A549 (cell line): ENCODE results near the gene UBAP2L. TPM values are rescaled to one million over a fixed set of nuclear protein-coding genes. Genes with fewer than 3 reads are reported as not detected.

Experiments
- ATAC-seq, 2 experiments: fragments of 200-7000 bp in 1 of 2; fragments of >200 bp in 1 of 2; cut with Nextera tagmentation in 1 of 2; cut with Tn5 transposase in 1 of 2; 3 replicates each; pipeline versions ENCODE4 v1.8.0 to v1.9.1; 2018 to 2020; ENCODE audit warnings: mild to moderate bottlenecking in 1 of 2, moderate library complexity in 1 of 2
- CTCF ChIA-PET: fragments of 300-600 bp; sonication (Branson Sonifier 250); formaldehyde crosslinking; extraction: SDS; loops from one replicate; lab custom pipeline; 2021; ENCODE audit warnings: antibody characterized with exemption, inconsistent platforms; lab: Yijun Ruan, JAX
- POLR2A ChIA-PET: fragments of 350-600 bp; formaldehyde crosslinking; extraction: SDS; loops from one replicate; lab custom pipeline; 2021; ENCODE audit warnings: antibody characterized with exemption, inconsistent platforms; lab: Yijun Ruan, JAX
- DNase-seq, 2 experiments: peaks; one replicate each; pipeline versions ENCODE4 v3.0.0 to v3.0.0-alpha.2; 2011 to 2016; ENCODE audit warnings: low read depth in 1 of 2, low spot score in 1 of 2
- FAIRE-seq: peaks from 2 replicates; lab custom pipeline; 2011; peaks lifted over from hg19 to GRCh38; lab: Jason Lieb, UNC
- H3K27ac ChIP-seq, 2 experiments: fragments of >200 bp; sonication (Bioruptor Twin); formaldehyde crosslinking; 3 replicates each; pipeline ENCODE4 v1.5.1; 2016 to 2017
- H3K4me1 ChIP-seq: fragments of >200 bp; sonication (Bioruptor Twin); formaldehyde crosslinking; 3 replicates; pipeline ENCODE4 v1.6.1; 2016
- H3K4me2 ChIP-seq: fragments of >200 bp; sonication (Bioruptor Twin); formaldehyde crosslinking; 3 replicates; pipeline ENCODE4 v1.6.1; 2016
- H3K4me3 ChIP-seq: fragments of >200 bp; sonication (Bioruptor Twin); formaldehyde crosslinking; 3 replicates; pipeline ENCODE4 v1.5.1; 2016
- H3K9me3 ChIP-seq: fragments of >200 bp; sonication (Bioruptor Twin); formaldehyde crosslinking; 3 replicates; pipeline ENCODE4 v1.6.1; 2016
- CHD2 ChIP-seq: fragments of 150-350 bp; IDR thresholded peaks from 2 replicates; pipeline ENCODE4 v1.6.1; 2014; ENCODE audit warnings: low read length; ENCODE audit not compliant: partially characterized antibody
- CHD4 ChIP-seq: fragments of 200-600 bp; sonication (generic); IDR thresholded peaks from 2 replicates; pipeline ENCODE4 v1.6.1; 2016; ENCODE audit warnings: antibody characterized with exemption, mild to moderate bottlenecking, borderline replicate concordance
- FOSB ChIP-seq: fragments of 250-450 bp; sonication (Bioruptor Pico); IDR thresholded peaks from 2 replicates; pipeline ENCODE4 v1.5.0; 2020; ENCODE audit warnings: mild to moderate bottlenecking, moderate library complexity
- FOSL2 ChIP-seq, 2 experiments: fragments of 450-650 bp in 1 of 2; fragments of >200 bp in 1 of 2; sonication (Bioruptor Twin) in 1 of 2; formaldehyde crosslinking; IDR thresholded peaks; 2 replicates each; pipeline versions ENCODE4 v1.5.0 to v1.6.1; 2016 to 2020; ENCODE audit warnings: mild to moderate bottlenecking in 1 of 2, moderate library complexity in 1 of 2
- FOXS1 ChIP-seq: fragments of 250-450 bp; sonication (Bioruptor Pico); IDR thresholded peaks from 2 replicates; pipeline ENCODE4 v1.5.0; 2020; ENCODE audit warnings: mild to moderate bottlenecking, moderate library complexity
- HEYL ChIP-seq: fragments of 250-450 bp; sonication (Bioruptor Pico); IDR thresholded peaks from 2 replicates; pipeline ENCODE4 v1.8.0; 2021; ENCODE audit warnings: mild to moderate bottlenecking, moderate library complexity
- HOXA7 ChIP-seq: fragments of 250-450 bp; sonication (Bioruptor Pico); IDR thresholded peaks from 2 replicates; pipeline ENCODE4 v1.5.0; 2020; ENCODE audit warnings: mild to moderate bottlenecking, moderate library complexity
- JUN ChIP-seq, 2 experiments: fragments of >200 bp; sonication (Bioruptor Twin); formaldehyde crosslinking; IDR thresholded peaks; 2 replicates in 1 of 2; 3 replicates in 1 of 2; pipeline ENCODE4 v1.6.1; 2016 to 2017
- JUNB ChIP-seq: fragments of >200 bp; sonication (Bioruptor Twin); formaldehyde crosslinking; IDR thresholded peaks from 2 replicates; pipeline ENCODE4 v1.6.1; 2016
- KDM5A ChIP-seq: fragments of 200-600 bp; sonication (generic); IDR thresholded peaks from 2 replicates; pipeline ENCODE4 v1.6.1; 2016; ENCODE audit warnings: antibody characterized with exemption, mild to moderate bottlenecking
- MAFK ChIP-seq: fragments of 450-650 bp; IDR thresholded peaks from 2 replicates; pipeline ENCODE4 v1.6.1; 2014; ENCODE audit not compliant: partially characterized antibody
- MAZ ChIP-seq: fragments of 150-350 bp; IDR thresholded peaks from 2 replicates; pipeline ENCODE4 v1.6.1; 2014; ENCODE audit warnings: antibody characterized with exemption, low read depth, low read length, borderline replicate concordance
- NPAS2 ChIP-seq: fragments of 250-450 bp; sonication (Bioruptor Pico); IDR thresholded peaks from 2 replicates; pipeline ENCODE4 v1.8.0; 2022; ENCODE audit warnings: mild to moderate bottlenecking, moderate library complexity, borderline replicate concordance
- NR3C1 ChIP-seq: fragments of >200 bp; sonication (Bioruptor Twin); formaldehyde crosslinking; IDR thresholded peaks from 3 replicates; pipeline ENCODE4 v1.6.1; 2017
- RFX5 ChIP-seq: fragments of 450-650 bp; IDR thresholded peaks from 2 replicates; pipeline ENCODE4 v1.7.1; 2014; ENCODE audit warnings: antibody characterized with exemption, mild to moderate bottlenecking, moderate library complexity
- TP53 ChIP-seq: fragments of 250-450 bp; sonication (Bioruptor Pico); IDR thresholded peaks from 2 replicates; pipeline ENCODE4 v1.5.0; 2021; ENCODE audit warnings: mild to moderate bottlenecking, moderate library complexity
- WGBS: methylation state at CpG from one replicate; pipeline ENCODE4 v1.1.6; 2017; ENCODE audit errors: missing lambda C conversion rate; 5-methylcytosine and 5-hydroxymethylcytosine counted together
- polyA plus RNA-seq, 4 experiments: library from polyadenylated mRNA; depleted of rRNA in 3 of 4; stranded (reverse); fragments of >200 nt; fragmentation: RNase III in 1 of 4; extraction: RNeasy Plus Mini Kit Qiagen cat#74134 plus additional on column Dnase treatment in 1 of 4; gene quantifications; 2 replicates in 3 of 4; 3 replicates in 1 of 4; pipeline ENCODE4 v1.2.3, GENCODE V29; 2011 to 2017
- TF ChIP-seq, protein P1 (sequence below): fragments of 250-450 bp; sonication (Bioruptor Pico); IDR thresholded peaks from 2 replicates; pipeline ENCODE4 v1.5.0; 2021; ENCODE audit warnings: mild to moderate bottlenecking, moderate library complexity, borderline replicate concordance
- TF ChIP-seq, protein P2 (sequence below): fragments of >200 bp; sonication (Bioruptor Twin); formaldehyde crosslinking; IDR thresholded peaks from 3 replicates; pipeline ENCODE4 v1.6.1; 2016
- TF ChIP-seq, protein P3 (sequence below): IDR thresholded peaks from 2 replicates; pipeline ENCODE4 v1.6.1; 2012; ENCODE audit warnings: low read depth, borderline replicate concordance
- TF ChIP-seq, protein P4 (sequence below): fragments of 200-600 bp; sonication (generic); IDR thresholded peaks from 2 replicates; pipeline ENCODE4 v1.6.1; 2016; ENCODE audit warnings: antibody characterized with exemption, mild to moderate bottlenecking, moderate library complexity
- TF ChIP-seq, protein P5 (sequence below): IDR thresholded peaks from 2 replicates; pipeline ENCODE4 v1.6.1; 2012

UBAP2L gene
- polyA plus RNA-seq, 2 of the 4 experiments (the other 2 are of a cell fraction): 169 TPM

DNA sequence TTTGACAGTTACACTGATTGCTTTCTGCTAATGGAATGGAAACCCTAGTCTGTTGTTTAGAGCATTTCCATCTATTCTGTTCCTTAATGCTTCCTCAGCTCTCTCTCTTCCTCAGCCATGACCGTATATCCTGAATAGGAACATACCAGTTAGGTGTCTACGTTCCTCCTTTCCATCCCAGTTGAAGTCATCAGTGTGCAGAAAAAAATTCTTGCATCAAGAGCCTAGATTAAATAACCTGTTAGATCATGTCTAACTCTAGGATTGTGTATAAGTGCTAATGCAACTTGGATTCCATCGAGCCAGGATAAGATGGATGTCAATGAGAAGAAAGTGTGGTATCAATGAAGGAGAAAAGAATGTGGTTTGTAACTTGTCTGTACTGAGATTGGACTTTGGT is 18.7 kb downstream of the UBAP2L start:
- CTCF ChIA-PET: interaction anchor here (0.5 to 1.7 kb wide), 4 partner anchors 9 to 85 kb away, joined by 3 read pairs; no protein-coding TSS in a partner anchor

DNA sequence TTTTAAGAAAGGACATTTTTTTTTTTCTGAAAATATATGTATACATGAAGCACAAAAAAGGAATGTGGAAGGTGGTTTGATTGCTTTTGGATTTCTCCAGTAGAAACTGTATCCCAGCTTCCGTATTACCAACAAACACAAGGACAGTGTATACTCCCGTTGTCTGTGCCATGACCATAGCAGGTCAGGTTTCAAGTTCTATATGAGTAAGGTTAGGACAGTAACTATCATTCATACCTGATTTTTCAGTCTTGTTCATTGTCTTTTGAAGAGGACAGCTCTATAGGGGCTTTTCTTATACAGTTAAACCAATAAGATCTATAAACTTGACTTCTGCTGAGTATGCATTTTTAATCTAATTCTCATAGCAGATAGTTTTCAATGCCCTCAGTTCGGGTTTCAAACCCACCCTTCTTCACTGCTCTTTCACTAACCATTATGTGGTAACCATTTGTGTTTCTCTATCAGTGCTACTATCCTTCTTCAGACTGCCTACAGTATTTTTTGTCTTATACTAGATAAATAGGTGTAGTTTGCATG is 19.6 kb downstream of the UBAP2L start:
- CTCF ChIA-PET: interaction anchor here (0.9 kb wide), 1 partner anchor 9 kb away, joined by 3 read pairs; no protein-coding TSS in a partner anchor
- Histone ChIP-seq H3K9me3 (no peaks in the 10 kb centered on the region), H3K4me3 (no peak overlapping the region)
- no peak for ATAC-seq
- FAIRE-seq: no peak
- TF ChIP-seq NR3C1 (no peak), MAFK (peak; percentile 96), RFX5 (no peak)
- TF ChIP-seq, all 56 proteins: peak for 1
- no peak for DNase-seq
- POLR2A ChIA-PET: no interaction called here
- H3K27ac ChIP-seq: no peak overlapping the region
- no peaks in the 10 kb centered on the region for H3K4me1 ChIP-seq
- no peak overlapping the region for H3K4me2 ChIP-seq
- 91% methylated on average over 3 of the region's 3 CpGs for WGBS

More for the DNA sequence above, 18.7 kb downstream of the UBAP2L start:
- no peak for DNase-seq
- Histone ChIP-seq H3K4me2 (no peak overlapping the region), H3K4me3 (no peak overlapping the region), H3K9me3 (no peaks in the 10 kb centered on the region), H3K27ac (no peak overlapping the region), H3K4me1 (no peaks in the 10 kb centered on the region)
- FAIRE-seq: no peak
- TF ChIP-seq TP53: no peak
- no peak for TF ChIP-seq JUNB
- no peak for TF ChIP-seq RFX5
- no peak for TF ChIP-seq JUN (IDR thresholded peaks at IDR 0.05)
- TF ChIP-seq NPAS2 (CRISPR knock-in tag): no peak
- TF ChIP-seq, protein P1, sequence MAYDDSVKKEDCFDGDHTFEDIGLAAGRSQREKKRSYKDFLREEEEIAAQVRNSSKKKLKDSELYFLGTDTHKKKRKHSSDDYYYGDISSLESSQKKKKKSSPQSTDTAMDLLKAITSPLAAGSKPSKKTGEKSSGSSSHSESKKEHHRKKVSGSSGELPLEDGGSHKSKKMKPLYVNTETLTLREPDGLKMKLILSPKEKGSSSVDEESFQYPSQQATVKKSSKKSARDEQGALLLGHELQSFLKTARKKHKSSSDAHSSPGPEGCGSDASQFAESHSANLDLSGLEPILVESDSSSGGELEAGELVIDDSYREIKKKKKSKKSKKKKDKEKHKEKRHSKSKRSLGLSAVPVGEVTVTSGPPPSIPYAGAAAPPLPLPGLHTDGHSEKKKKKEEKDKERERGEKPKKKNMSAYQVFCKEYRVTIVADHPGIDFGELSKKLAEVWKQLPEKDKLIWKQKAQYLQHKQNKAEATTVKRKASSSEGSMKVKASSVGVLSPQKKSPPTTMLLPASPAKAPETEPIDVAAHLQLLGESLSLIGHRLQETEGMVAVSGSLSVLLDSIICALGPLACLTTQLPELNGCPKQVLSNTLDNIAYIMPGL: no peak
- TF ChIP-seq, protein P2, sequence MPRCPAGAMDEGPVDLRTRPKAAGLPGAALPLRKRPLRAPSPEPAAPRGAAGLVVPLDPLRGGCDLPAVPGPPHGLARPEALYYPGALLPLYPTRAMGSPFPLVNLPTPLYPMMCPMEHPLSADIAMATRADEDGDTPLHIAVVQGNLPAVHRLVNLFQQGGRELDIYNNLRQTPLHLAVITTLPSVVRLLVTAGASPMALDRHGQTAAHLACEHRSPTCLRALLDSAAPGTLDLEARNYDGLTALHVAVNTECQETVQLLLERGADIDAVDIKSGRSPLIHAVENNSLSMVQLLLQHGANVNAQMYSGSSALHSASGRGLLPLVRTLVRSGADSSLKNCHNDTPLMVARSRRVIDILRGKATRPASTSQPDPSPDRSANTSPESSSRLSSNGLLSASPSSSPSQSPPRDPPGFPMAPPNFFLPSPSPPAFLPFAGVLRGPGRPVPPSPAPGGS: no peak
- TF ChIP-seq, protein P3, sequence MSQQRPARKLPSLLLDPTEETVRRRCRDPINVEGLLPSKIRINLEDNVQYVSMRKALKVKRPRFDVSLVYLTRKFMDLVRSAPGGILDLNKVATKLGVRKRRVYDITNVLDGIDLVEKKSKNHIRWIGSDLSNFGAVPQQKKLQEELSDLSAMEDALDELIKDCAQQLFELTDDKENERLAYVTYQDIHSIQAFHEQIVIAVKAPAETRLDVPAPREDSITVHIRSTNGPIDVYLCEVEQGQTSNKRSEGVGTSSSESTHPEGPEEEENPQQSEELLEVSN: no peak
- TF ChIP-seq FOXS1 (CRISPR knock-in tag): no peak
- TF ChIP-seq FOSL2 (IDR thresholded peaks at IDR 0.05): no peak
- no peak for TF ChIP-seq FOSL2 (CRISPR knock-in tag; IDR thresholded peaks at IDR 0.05)
- no peak for TF ChIP-seq FOSB (CRISPR knock-in tag)
- no peak for TF ChIP-seq CHD4
- no peak for TF ChIP-seq HEYL (CRISPR knock-in tag)
- POLR2A ChIA-PET: no interaction called here
- WGBS: 96% methylated on average over 3 of the region's 3 CpGs
- ATAC-seq: no peak

DNA sequence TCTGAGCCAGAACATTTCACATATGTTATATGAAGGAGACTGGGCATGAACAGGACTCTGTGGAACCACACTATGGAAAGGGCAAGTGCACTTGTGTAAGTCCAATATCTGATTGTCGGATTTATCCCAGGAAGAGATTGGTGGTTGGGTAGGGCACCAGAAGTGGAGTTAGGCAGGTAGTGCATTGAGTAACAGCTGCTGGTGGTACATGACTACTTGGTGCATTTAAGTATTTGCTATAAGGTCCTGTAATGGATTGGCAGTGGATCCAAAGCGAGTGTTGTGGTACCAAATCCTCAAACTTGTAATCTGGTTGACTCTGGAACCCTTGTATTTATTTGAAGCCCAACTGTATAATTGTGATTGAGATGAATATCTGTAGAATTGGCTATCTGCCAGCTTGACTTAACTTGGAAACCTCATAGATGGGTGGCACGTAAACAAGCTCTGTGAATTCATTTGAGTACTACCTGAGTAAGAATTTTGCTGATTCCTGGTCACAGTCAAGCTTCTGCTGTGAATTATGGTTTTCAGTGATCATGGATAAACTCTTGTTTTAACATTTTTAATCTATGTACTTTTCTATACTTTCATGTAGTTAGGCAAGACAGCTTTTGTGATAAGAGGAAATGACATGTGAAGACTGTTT is 21.1 kb downstream of the UBAP2L start:
- ChIA-PET CTCF (interaction anchor here (1.0 to 1.2 kb wide), 2 partner anchors 42 to 305 kb away, joined by 3 read pairs; no protein-coding TSS in a partner anchor), POLR2A (no interaction called here)
- WGBS: 97% methylated on average over 3 of the region's 3 CpGs
- ATAC-seq: no peak
- DNase-seq: no peak
- Histone ChIP-seq H3K4me3 (no peak overlapping the region), H3K27ac (no peak overlapping the region), H3K4me2 (no peak overlapping the region), H3K4me1 (no peaks in the 10 kb centered on the region), H3K9me3 (no peaks in the 10 kb centered on the region)
- FAIRE-seq: no peak
- TF ChIP-seq HOXA7 (no peak), MAZ (no peak), KDM5A (no peak), CHD2 (no peak)
- TF ChIP-seq, protein P4, sequence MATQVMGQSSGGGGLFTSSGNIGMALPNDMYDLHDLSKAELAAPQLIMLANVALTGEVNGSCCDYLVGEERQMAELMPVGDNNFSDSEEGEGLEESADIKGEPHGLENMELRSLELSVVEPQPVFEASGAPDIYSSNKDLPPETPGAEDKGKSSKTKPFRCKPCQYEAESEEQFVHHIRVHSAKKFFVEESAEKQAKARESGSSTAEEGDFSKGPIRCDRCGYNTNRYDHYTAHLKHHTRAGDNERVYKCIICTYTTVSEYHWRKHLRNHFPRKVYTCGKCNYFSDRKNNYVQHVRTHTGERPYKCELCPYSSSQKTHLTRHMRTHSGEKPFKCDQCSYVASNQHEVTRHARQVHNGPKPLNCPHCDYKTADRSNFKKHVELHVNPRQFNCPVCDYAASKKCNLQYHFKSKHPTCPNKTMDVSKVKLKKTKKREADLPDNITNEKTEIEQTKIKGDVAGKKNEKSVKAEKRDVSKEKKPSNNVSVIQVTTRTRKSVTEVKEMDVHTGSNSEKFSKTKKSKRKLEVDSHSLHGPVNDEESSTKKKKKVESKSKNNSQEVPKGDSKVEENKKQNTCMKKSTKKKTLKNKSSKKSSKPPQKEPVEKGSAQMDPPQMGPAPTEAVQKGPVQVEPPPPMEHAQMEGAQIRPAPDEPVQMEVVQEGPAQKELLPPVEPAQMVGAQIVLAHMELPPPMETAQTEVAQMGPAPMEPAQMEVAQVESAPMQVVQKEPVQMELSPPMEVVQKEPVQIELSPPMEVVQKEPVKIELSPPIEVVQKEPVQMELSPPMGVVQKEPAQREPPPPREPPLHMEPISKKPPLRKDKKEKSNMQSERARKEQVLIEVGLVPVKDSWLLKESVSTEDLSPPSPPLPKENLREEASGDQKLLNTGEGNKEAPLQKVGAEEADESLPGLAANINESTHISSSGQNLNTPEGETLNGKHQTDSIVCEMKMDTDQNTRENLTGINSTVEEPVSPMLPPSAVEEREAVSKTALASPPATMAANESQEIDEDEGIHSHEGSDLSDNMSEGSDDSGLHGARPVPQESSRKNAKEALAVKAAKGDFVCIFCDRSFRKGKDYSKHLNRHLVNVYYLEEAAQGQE: no peak
- TF ChIP-seq, protein P1: no peak
- TF ChIP-seq, protein P5, sequence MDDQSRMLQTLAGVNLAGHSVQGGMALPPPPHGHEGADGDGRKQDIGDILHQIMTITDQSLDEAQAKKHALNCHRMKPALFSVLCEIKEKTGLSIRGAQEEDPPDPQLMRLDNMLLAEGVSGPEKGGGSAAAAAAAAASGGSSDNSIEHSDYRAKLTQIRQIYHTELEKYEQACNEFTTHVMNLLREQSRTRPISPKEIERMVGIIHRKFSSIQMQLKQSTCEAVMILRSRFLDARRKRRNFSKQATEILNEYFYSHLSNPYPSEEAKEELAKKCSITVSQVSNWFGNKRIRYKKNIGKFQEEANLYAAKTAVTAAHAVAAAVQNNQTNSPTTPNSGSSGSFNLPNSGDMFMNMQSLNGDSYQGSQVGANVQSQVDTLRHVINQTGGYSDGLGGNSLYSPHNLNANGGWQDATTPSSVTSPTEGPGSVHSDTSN: no peak
